Lower leg skin (tissue), 4 donors: ENCODE data around the gene HGFAC. TPM values are rescaled to one million over a fixed set of nuclear protein-coding genes. Genes with fewer than 3 reads are reported as not detected.

Source experiments
- DNase-seq, 2 donors: peaks; one replicate each; pipeline ENCODE4 v3.0.0-alpha.2; 2019; ENCODE audit warnings: low spot score in 2 of 2
- H3K4me3 ChIP-seq: fragments of 200-600 bp; sonication (generic); 2 replicates; pipeline ENCODE4 v1.5.1; 2017; ENCODE audit warnings: mild to moderate bottlenecking, low read depth; ENCODE audit not compliant: poor library complexity, severe bottlenecking
- POLR2A ChIP-seq, 2 donors: fragments of 450-650 bp; IDR thresholded peaks; one replicate each; pipeline ENCODE4 v1.6.1; 2016 to 2017; ENCODE audit warnings: antibody characterized with exemption in 2 of 2, mild to moderate bottlenecking in 1 of 2, moderate library complexity in 1 of 2
- whole genome bisulfite sequencing, 2 donors: methylation state at CpG; one replicate each; pipeline ENCODE4 v1.1.5; 2018; 5-methylcytosine and 5-hydroxymethylcytosine counted together
- intact Hi-C: fragments of 100-400 bp; cut with DNase I; formaldehyde crosslinking; loops from one replicate; pipeline ENCODE4 v1.15.0; 2023; ENCODE audit warnings: low total_unique reads
- total RNA-seq, 4 donors: library from RNA; depleted of rRNA; stranded (reverse); fragments of >200 nt; gene quantifications; one replicate each; pipeline ENCODE4 v1.1.0, GENCODE V29; 2016
- TF ChIP-seq, protein P1 (sequence below), 3 donors: fragments of 450-650 bp; IDR thresholded peaks; one replicate each; pipeline ENCODE4 v1.5.1; 2016; ENCODE audit warnings: antibody characterized with exemption in 3 of 3, mild to moderate bottlenecking in 3 of 3, moderate library complexity in 2 of 3

HGFAC gene
- total RNA-seq, 4 donors from 2014 or later, result 0.38 TPM; not detected in 3

DNA sequence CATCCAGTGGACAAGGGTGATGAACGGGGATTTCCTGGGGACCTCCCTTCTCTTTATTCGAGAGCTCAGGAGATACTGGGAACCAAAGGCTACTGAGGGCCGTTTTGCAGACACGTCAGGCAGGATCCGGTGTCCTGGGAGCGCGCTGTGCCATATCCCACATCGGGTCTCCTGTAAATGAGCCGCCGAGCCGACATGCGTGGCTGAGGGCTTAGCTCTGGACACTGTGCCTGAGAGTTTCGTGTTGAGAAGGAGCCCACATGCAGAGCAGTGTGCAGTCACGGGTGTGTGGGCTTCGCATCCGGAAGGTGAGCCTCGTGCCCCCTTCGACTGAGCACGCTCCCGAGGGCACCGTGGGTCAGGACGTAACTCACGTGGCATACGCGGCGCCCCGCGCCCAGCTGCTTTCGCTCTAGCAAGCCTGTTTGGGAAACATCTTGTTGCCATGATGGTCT, 28.5 kb upstream of the HGFAC start:
- DNase-seq, result peak in 1 of 2 donors; percentile 61
- intact Hi-C loops, result no loop called here
- 90 to 94% methylated on average over 15 to 29 of the region's 29 CpGs for WGBS, 2 donors
- TF ChIP-seq POLR2A (IDR thresholded peaks at IDR 0.05), result no peak
- TF ChIP-seq, protein P1, sequence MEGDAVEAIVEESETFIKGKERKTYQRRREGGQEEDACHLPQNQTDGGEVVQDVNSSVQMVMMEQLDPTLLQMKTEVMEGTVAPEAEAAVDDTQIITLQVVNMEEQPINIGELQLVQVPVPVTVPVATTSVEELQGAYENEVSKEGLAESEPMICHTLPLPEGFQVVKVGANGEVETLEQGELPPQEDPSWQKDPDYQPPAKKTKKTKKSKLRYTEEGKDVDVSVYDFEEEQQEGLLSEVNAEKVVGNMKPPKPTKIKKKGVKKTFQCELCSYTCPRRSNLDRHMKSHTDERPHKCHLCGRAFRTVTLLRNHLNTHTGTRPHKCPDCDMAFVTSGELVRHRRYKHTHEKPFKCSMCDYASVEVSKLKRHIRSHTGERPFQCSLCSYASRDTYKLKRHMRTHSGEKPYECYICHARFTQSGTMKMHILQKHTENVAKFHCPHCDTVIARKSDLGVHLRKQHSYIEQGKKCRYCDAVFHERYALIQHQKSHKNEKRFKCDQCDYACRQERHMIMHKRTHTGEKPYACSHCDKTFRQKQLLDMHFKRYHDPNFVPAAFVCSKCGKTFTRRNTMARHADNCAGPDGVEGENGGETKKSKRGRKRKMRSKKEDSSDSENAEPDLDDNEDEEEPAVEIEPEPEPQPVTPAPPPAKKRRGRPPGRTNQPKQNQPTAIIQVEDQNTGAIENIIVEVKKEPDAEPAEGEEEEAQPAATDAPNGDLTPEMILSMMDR (IDR thresholded peaks at IDR 0.05), result no peak
- H3K4me3 ChIP-seq, result no peak overlapping the region

DNA sequence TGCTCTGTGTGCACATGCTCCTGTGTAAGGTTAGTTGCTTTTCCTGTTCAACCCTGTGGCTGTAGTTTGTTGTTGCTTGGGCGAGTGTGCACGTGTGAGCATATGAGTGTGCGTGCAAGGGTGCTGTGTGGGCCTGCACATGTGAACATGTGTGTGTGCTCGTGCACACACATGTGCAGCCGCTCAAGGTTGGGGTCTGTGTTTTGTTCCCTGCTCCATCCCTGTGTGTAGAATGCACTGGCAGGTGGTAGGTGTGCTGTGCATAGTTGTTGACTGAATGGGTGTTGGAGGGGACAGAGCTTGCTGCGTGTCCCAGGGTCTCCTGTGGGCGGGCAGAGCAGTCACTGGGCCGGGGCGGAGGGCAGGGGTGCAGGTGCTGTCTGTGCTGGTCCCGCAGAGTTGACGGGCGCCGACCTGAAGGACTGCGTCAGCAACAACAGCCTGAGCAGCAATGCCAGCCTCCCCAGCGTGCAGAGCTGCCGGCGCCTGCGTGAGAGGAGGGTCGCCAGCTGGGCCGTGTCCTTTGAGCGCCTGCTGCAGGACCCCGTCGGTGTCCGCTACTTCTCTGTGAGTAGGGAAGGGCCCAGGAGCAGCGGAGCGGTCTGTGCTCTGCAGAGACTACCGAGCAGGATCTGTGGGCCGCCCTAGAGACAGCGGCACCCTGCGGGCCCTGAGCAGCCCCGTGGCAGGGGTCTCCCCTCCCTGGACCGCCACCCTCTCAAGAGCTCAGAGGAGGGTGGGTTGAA, 27.9 kb upstream of the HGFAC start:
- intact Hi-C loops, result no loop called here
- WGBS, 2 donors, result 86 to 89% methylated on average over 32 of the region's 32 CpGs
- TF ChIP-seq, protein P1 (IDR thresholded peaks at IDR 0.05), result no peak
- DNase-seq, result peak in 1 of 2 donors; percentile 84
- no peak overlapping the region for H3K4me3 ChIP-seq

DNA sequence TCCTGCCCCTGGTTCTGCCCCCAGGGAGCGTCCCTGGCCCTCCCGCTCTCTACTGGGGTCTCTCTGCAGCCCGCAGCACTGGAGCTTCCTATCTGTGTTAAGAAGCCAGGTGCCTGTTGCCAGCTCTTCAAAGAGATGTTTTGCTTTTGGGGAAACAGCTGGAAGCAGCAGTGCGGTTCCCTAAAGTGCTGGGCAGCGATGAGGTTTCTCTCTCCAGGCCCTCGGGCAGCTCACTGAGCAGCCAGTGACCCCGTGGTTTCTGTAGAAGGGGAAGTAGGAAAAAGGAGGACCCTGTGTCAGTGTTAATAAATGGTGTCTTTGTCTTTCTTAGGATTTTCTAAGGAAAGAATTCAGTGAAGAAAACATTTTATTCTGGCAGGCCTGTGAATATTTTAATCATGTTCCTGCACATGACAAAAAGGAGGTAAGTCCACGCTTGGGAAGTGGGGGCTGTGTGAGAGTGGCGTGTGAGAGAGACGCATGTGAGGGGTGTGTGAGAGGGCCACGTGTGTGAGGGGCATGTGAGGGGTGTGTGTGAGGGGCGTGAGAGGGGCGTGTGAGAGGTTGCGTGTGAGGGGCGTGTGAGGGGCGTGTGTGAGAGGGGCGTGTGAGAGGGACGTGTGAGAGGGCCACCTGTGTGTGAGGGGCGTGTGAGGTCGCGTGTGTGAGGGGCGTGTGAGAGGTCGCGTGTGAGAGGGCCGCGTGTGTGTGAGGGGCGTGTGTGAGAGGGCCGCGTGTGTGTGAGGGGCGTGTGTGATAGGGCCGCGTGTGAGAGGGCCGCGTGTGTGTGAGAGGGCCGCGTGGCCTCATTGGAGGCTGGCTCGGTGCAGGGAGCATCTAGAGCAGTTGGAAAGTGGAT, 27.1 kb upstream of the HGFAC start:
- WGBS, 2 donors, result 83 to 85% methylated on average over 37 of the region's 37 CpGs

DNA sequence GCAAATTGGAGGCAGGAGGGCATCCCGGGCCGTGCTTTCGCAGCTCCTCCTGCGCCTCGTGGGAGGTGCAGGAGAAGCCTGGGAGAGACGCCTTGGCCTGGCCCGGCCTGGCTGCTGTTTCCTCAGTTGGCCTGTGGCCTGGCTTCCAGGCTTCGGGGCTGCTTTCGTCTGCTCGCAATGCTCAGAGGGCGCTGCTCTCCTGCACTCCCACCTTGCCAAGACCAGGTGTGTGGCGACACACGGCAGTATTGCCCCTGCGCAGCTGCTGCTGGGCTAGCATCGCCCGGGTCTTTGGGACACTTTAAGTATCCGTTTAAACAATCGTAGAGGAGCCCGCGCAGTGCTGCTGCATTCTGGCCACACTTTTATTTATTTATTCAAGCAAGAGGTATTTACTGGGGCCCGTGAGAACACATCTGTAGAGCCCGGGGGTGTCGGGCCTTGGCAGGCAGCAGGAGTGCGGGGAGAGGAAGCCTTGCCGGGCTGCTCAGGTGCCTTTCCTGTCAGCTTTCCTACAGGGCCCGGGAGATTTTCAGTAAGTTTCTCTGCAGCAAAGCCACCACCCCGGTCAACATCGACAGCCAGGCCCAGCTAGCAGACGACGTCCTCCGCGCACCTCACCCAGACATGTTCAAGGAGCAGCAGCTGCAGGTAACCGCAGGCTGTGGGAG, 26.2 kb upstream of the HGFAC start:
- intact Hi-C loops, result no loop called here
- DNase-seq, result peak in 1 of 2 donors; percentile 75
- no peak overlapping the region for H3K4me3 ChIP-seq
- WGBS, 2 donors, result 88 to 89% methylated on average over 33 of the region's 33 CpGs
- TF ChIP-seq POLR2A (IDR thresholded peaks at IDR 0.05), result no peak
- TF ChIP-seq, protein P1 (IDR thresholded peaks at IDR 0.05), result no peak

More for the DNA sequence above, 27.1 kb upstream of the HGFAC start:
- DNase-seq, result peak in 1 of 2 donors; percentile 53
- TF ChIP-seq, protein P1 (IDR thresholded peaks at IDR 0.05), result no peak
- no peak for TF ChIP-seq POLR2A (IDR thresholded peaks at IDR 0.05)
- H3K4me3 ChIP-seq, result no peak overlapping the region
- intact Hi-C loops, result no loop called here

DNA sequence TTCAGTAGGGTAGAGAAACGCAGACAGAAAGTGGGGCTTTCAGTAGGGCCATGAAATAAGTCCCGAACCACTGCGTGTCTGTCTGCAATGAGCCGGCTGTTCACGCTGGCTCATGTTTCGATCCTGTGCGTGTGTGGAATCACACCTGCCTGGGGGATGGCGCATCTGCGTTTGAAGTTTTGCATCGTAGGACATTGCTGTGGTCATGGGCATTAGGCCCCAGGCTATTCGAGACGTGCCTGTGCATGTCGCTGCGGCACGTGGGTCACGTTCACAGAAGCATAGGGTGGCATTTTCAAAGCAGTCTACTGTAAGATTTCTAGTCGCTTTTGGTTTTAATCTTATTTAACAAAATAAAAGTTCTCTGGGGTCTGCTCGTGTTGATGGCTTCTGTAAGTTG, 25.5 kb upstream of the HGFAC start:
- WGBS, 2 donors, result 87 to 94% methylated on average over 18 of the region's 18 CpGs
- H3K4me3 ChIP-seq, result no peak overlapping the region
- peak in 1 of 2 donors; percentile 69 for DNase-seq
- intact Hi-C loops, result no loop called here
- no peak for TF ChIP-seq POLR2A (IDR thresholded peaks at IDR 0.05)
- TF ChIP-seq, protein P1 (IDR thresholded peaks at IDR 0.05), result no peak
